ENCODE measurements around the gene C4BPB. TPM values are rescaled to one million over a fixed set of nuclear protein-coding genes. Genes with fewer than 3 reads are reported as not detected.

The C4BPB gene
- total and polyA plus RNA-seq, 2 of the 4 experiments (the other 2 are of a cell fraction), result not detected

GRCh38 chr1:207128336-207128921 is 39.8 kb downstream of the C4BPB start:
- Histone ChIP-seq H3K9me3 (ENCODE audit: control insufficient read depth, insufficient read depth, low read length) (0 out of 2 replicates have a peak, but pooled peaks cover 1% of the 10 kb centered on the region), H2BK15ac (ENCODE audit: low read depth, low read length) (no peak overlapping the region), H2BK20ac (ENCODE audit: low read depth, low read length) (no peak overlapping the region), H3K4me2 (ENCODE audit: low read depth, low read length) (no peak overlapping the region), H3K4me1 (ENCODE audit: control insufficient read depth, insufficient read depth, low read length) (no peaks in the 10 kb centered on the region), H2AFZ (replicated peaks; ENCODE audit: low read length, poor library complexity) (no peak overlapping the region), H3K18ac (ENCODE audit: low read depth, low read length) (no peak overlapping the region), H4K20me1 (ENCODE audit: insufficient read depth, low read length) (no peaks in the 10 kb centered on the region), H3K23ac (ENCODE audit: low read depth, low read length) (no peak overlapping the region), H3K56ac (ENCODE audit: extremely low read depth, insufficient read depth, low read length) (no peak overlapping the region), H4K8ac (ENCODE audit: low read depth in 2 of 2, low read length in 2 of 2) (no peak overlapping the region), H2AK5ac (ENCODE audit: low read depth, low read length) (no peak overlapping the region), H3K4me3 (ENCODE audit: insufficient read depth, low read depth, low read length) (no peak overlapping the region), H3K14ac (replicated peaks; ENCODE audit: low read depth, low read length) (no peak overlapping the region), H2AK9ac (replicated peaks; ENCODE audit: low read depth, low read length, poor library complexity) (no peak overlapping the region), H3K27ac (ENCODE audit: insufficient read depth, low read length) (no peak overlapping the region), H4K5ac (ENCODE audit: low read depth, low read length) (no peak overlapping the region), H3K36me3 (ENCODE audit: control insufficient read depth, insufficient read depth, low read length) (no peaks in the 10 kb centered on the region), H3K9ac (ENCODE audit: low read depth, low read length) (no peak overlapping the region), H3K79me1 (ENCODE audit: low read depth in 1 of 2, low read length in 2 of 2) (no peaks in the 10 kb centered on the region), H3K4ac (ENCODE audit: low read depth, low read length) (no peak overlapping the region), H2BK5ac (ENCODE audit: low read depth, low read length, poor library complexity, severe bottlenecking) (no peak overlapping the region), H4K91ac (ENCODE audit: insufficient read depth, low read depth, low read length) (no peak overlapping the region), H3K27me3 (ENCODE audit: control insufficient read depth, insufficient read depth, low read length) (no peaks in the 10 kb centered on the region), H2BK120ac (ENCODE audit: low read depth, low read length) (no peak overlapping the region), H3K9me1 (ENCODE audit: insufficient read depth, low read length) (no peaks in the 10 kb centered on the region)
- ATAC-seq (ENCODE audit: low read depth) (no peak), DNase-seq (no peak)
- TF ChIP-seq MAFK (IDR thresholded peaks at IDR 0.05; ENCODE audit: low read depth, low read length) (no peak), RAD21 (IDR thresholded peaks at IDR 0.05; ENCODE audit: low read length) (no peak), CHD1 (IDR thresholded peaks at IDR 0.05; ENCODE audit: low read depth, low read length) (no peak), RFX5 (IDR thresholded peaks at IDR 0.05; ENCODE audit: low read depth, low read length) (no peak), MAZ (IDR thresholded peaks at IDR 0.05; ENCODE audit: borderline replicate concordance, low read depth, low read length) (no peak), USF2 (IDR thresholded peaks at IDR 0.05; ENCODE audit: low read depth, low read length) (no peak), CTCF (conservative IDR thresholded peaks at IDR 0.05; ENCODE audit: low read depth, low read length) (no peak), POLR2A (IDR thresholded peaks at IDR 0.05; ENCODE audit: low read depth, low read length) (no peak)
- dilution Hi-C loops (cut with HindIII; ENCODE audit: low sequenced_read_pairs, unreplicated experiment) (no loop called here), intact Hi-C loops (cut with micrococcal nuclease) (no loop called here), in situ Hi-C loops (cut with MboI; ENCODE audit: low sequenced_read_pairs) (loop anchor here (5.0 kb wide), 1 partner anchor 51 kb away; no protein-coding TSS in a partner anchor)
- BruUV-seq (replicated peaks), result no TSS peak
- ChIA-PET CTCF (no interaction called here), POLR2A (ENCODE audit: unreplicated experiment) (no interaction called here)
